H9 (cell line): ENCODE results near the gene SEC62. TPM values are rescaled to one million over a fixed set of nuclear protein-coding genes. Genes with fewer than 3 reads are reported as not detected.

Experiments
- DNase-seq: peaks from one replicate; pipeline ENCODE4 v3.0.0-alpha.2; 2017
- H2AFZ ChIP-seq: one replicate; pipeline ENCODE4 v1.6.1; 2013; ENCODE audit warnings: mild to moderate bottlenecking, low read length, control low read depth, moderate library complexity
- H2AK5ac ChIP-seq: 2 replicates; pipeline ENCODE4 v1.6.1; 2013; ENCODE audit warnings: low read length, control low read depth, mixed read lengths; ENCODE audit not compliant: insufficient read length
- H2BK120ac ChIP-seq: one replicate; pipeline ENCODE4 v1.6.1; 2013; ENCODE audit warnings: low read depth, mild to moderate bottlenecking, low read length, control low read depth, inconsistent platforms; ENCODE audit not compliant: poor library complexity, severe bottlenecking
- H2BK12ac ChIP-seq: 2 replicates; pipeline ENCODE4 v1.6.1; 2013; ENCODE audit warnings: low read length, control low read depth, mixed read lengths, low read depth; ENCODE audit not compliant: insufficient read length
- H2BK15ac ChIP-seq: 2 replicates; pipeline ENCODE4 v1.6.1; 2013; ENCODE audit warnings: low read depth, low read length, control low read depth
- H2BK20ac ChIP-seq: one replicate; pipeline ENCODE4 v1.6.1; 2013; ENCODE audit warnings: low read depth, mild to moderate bottlenecking, low read length, control low read depth, inconsistent platforms; ENCODE audit not compliant: poor library complexity, severe bottlenecking
- H2BK5ac ChIP-seq: 2 replicates; pipeline ENCODE4 v1.6.1; 2013; ENCODE audit warnings: low read length, control low read depth, mixed read lengths; ENCODE audit not compliant: insufficient read length
- H3K14ac ChIP-seq: 2 replicates; pipeline ENCODE4 v1.6.1; 2013; ENCODE audit warnings: low read length, control low read depth; ENCODE audit not compliant: insufficient read depth
- H3K18ac ChIP-seq: 2 replicates; pipeline ENCODE4 v1.6.1; 2013; ENCODE audit warnings: low read depth, mild to moderate bottlenecking, mixed read lengths, low read length, control low read depth; ENCODE audit not compliant: insufficient read length
- H3K23ac ChIP-seq: 2 replicates; pipeline ENCODE4 v1.6.1; 2013; ENCODE audit warnings: low read length, control low read depth, mixed read lengths, low read depth; ENCODE audit not compliant: insufficient read length
- H3K23me2 ChIP-seq: 2 replicates; pipeline ENCODE4 v1.6.1; 2013; ENCODE audit warnings: low read depth, mild to moderate bottlenecking, mixed read lengths, low read length, control low read depth; ENCODE audit not compliant: insufficient read length, poor library complexity, severe bottlenecking
- H3K27ac ChIP-seq: 2 replicates; pipeline ENCODE4 v1.5.1; 2013; ENCODE audit warnings: low read length, control low read depth, mixed read lengths, low read depth; ENCODE audit not compliant: insufficient read length
- H3K27me3 ChIP-seq: 2 replicates; pipeline ENCODE4 v1.6.1; 2013; ENCODE audit warnings: low read length, control low read depth, inconsistent platforms; ENCODE audit not compliant: insufficient read depth
- H3K4ac ChIP-seq: 2 replicates; pipeline ENCODE4 v1.6.1; 2013; ENCODE audit warnings: low read depth, mild to moderate bottlenecking, control low read depth, inconsistent platforms, low read length, moderate library complexity
- H3K4me1 ChIP-seq: 2 replicates; pipeline ENCODE4 v1.6.1; 2013; ENCODE audit warnings: low read length, control low read depth, inconsistent platforms; ENCODE audit not compliant: insufficient read depth
- H3K4me2 ChIP-seq: 2 replicates; pipeline ENCODE4 v1.6.1; 2013; ENCODE audit warnings: low read length, control low read depth, mixed read lengths; ENCODE audit not compliant: insufficient read length, insufficient read depth
- H3K56ac ChIP-seq: 2 replicates; pipeline ENCODE4 v1.6.1; 2013; ENCODE audit warnings: low read depth, mild to moderate bottlenecking, mixed read lengths, low read length, control low read depth; ENCODE audit not compliant: insufficient read length
- H3K79me1 ChIP-seq: 2 replicates; pipeline ENCODE4 v1.6.1; 2013; ENCODE audit warnings: low read depth, mild to moderate bottlenecking, moderate library complexity, low read length, control low read depth, inconsistent platforms; ENCODE audit not compliant: insufficient read depth, poor library complexity, severe bottlenecking
- H3K79me2 ChIP-seq: 2 replicates; pipeline ENCODE4 v1.6.1; 2013; ENCODE audit warnings: low read length, control low read depth, inconsistent platforms; ENCODE audit not compliant: insufficient read depth
- H3K9ac ChIP-seq: 2 replicates; pipeline ENCODE4 v1.6.1; 2013; ENCODE audit warnings: low read length, control low read depth, mixed read lengths; ENCODE audit not compliant: insufficient read length; ENCODE audit errors: extremely low read depth
- H3K9me3 ChIP-seq: one replicate; pipeline ENCODE4 v1.6.1; 2013; ENCODE audit warnings: low read depth, low read length, inconsistent platforms; ENCODE audit not compliant: control insufficient read depth
- H3T11ph ChIP-seq: one replicate; pipeline ENCODE4 v1.6.1; 2013; ENCODE audit warnings: mild to moderate bottlenecking, low read length, control low read depth, inconsistent platforms
- H4K20me1 ChIP-seq: one replicate; pipeline ENCODE4 v1.6.1; 2013; ENCODE audit not compliant: control insufficient read depth, insufficient read length, insufficient read depth
- H4K5ac ChIP-seq: 2 replicates; pipeline ENCODE4 v1.6.1; 2013; ENCODE audit warnings: low read depth, mild to moderate bottlenecking, mixed read lengths, low read length, control low read depth; ENCODE audit not compliant: insufficient read length
- H4K8ac ChIP-seq: replicated peaks from 2 replicates; pipeline ENCODE4 v1.6.1; 2013; ENCODE audit warnings: low read length, control low read depth, mixed read lengths, low read depth; ENCODE audit not compliant: insufficient read length
- H4K91ac ChIP-seq: 2 replicates; pipeline ENCODE4 v1.6.1; 2013; ENCODE audit warnings: low read depth, mild to moderate bottlenecking, moderate library complexity, mixed read lengths, low read length, control low read depth; ENCODE audit not compliant: insufficient read length
- H3K27ac Mint-ChIP-seq, 3 experiments: 2 replicates in 2 of 3; 3 replicates in 1 of 3; pipeline ENCODE4 v1.8.0; 2020 to 2021; ENCODE audit warnings: mixed read lengths in 3 of 3, mild to moderate bottlenecking in 1 of 3, moderate library complexity in 1 of 3
- H3K27me3 Mint-ChIP-seq: 2 replicates; pipeline ENCODE4 v1.8.0; 2021; ENCODE audit warnings: low read depth, mild to moderate bottlenecking, moderate library complexity, mixed read lengths
- H3K36me3 Mint-ChIP-seq, 3 experiments: 2 replicates in 2 of 3; 3 replicates in 1 of 3; pipeline ENCODE4 v1.8.0; 2020 to 2021; ENCODE audit warnings: low read depth in 3 of 3, mixed read lengths in 3 of 3; ENCODE audit not compliant: insufficient read depth in 1 of 3
- H3K4me1 Mint-ChIP-seq, 2 experiments: 2 replicates each; pipeline ENCODE4 v1.8.0; 2020; ENCODE audit warnings: mixed read lengths in 2 of 2
- H3K4me3 Mint-ChIP-seq, 2 experiments: 2 replicates in 1 of 2; 3 replicates in 1 of 2; pipeline ENCODE4 v1.8.0; 2020 to 2021; ENCODE audit warnings: mild to moderate bottlenecking in 2 of 2, mixed read lengths in 2 of 2, moderate library complexity in 1 of 2
- H3K9me3 Mint-ChIP-seq, 2 experiments: 2 replicates in 1 of 2; 3 replicates in 1 of 2; pipeline ENCODE4 v1.8.0; 2020; ENCODE audit warnings: mild to moderate bottlenecking in 2 of 2, mixed read lengths in 2 of 2, moderate library complexity in 1 of 2
- WGBS: extraction: QIAGEN DNeasy Blood & Tissue Kit; methylation state at CpG from one replicate; pipeline ENCODE4 v1.1.7; 2013; ENCODE audit warnings: missing lambda C conversion rate, low lambda C conversion rate, mixed read lengths; ENCODE audit not compliant: insufficient read length; ENCODE audit errors: extremely low coverage; 5-methylcytosine and 5-hydroxymethylcytosine counted together
- total RNA-seq: library from RNA; stranded (reverse); gene quantifications from 2 replicates; pipeline ENCODE4 v1.2.1, GENCODE V29; 2021
- TF ChIP-seq, protein P1 (sequence below): fragments of 200-600 bp; sonication (generic); conservative IDR thresholded peaks from 3 replicates; pipeline ENCODE4 v1.8.0; 2021; ENCODE audit warnings: antibody characterized with exemption, mild to moderate bottlenecking

Gene SEC62
- total RNA-seq, 1 experiment from 2014 or later, result 98.7 TPM

DNA sequence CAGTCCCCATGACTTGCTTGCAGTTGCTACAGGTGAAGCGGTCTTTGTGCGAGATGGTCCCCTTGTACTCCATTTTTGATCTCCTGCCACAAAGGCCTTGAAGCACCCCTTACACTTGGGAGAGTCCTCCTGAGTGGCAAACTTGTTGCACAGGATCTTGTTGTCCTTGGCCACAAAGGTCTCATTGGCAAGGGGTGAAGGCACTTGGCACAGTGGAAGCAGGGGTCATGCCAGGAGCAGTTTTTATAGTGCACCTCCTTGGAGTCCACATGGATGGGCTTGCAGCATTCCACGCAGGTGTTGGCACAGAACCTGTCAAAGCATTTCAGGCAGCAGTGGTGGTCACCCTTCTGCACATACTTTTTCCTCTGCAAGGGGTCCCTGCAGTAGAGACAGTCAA is 20.3 kb upstream of the SEC62 start:
- H3K9me3 Mint-ChIP-seq, result peaks cover 0 to 3% of the 10 kb centered on the region in 2 experiments; a peak in 1 of 5 replicates
- no peaks in the 10 kb centered on the region; a peak in 2 of 7 replicates for H3K36me3 Mint-ChIP-seq
- Histone ChIP-seq H4K8ac (no peak overlapping the region), H2AK5ac (no peak overlapping the region), H3K79me2 (no peaks in the 10 kb centered on the region), H3K14ac (no peak overlapping the region), H3K4me2 (no peak overlapping the region), H3K56ac (no peak overlapping the region), H2BK15ac (no peak overlapping the region), H3K4ac (no peak overlapping the region), H4K91ac (no peak overlapping the region), H3K9ac (no peak overlapping the region), H2AFZ (no peak overlapping the region), H2BK120ac (no peak overlapping the region), H3K23me2 (no peaks in the 10 kb centered on the region), H3K23ac (no peak overlapping the region), H2BK12ac (no peak overlapping the region), H4K20me1 (no peaks in the 10 kb centered on the region), H3K27me3 (no peaks in the 10 kb centered on the region), H2BK20ac (no peak overlapping the region), H4K5ac (no peak overlapping the region), H2BK5ac (no peak overlapping the region), H3K9me3 (no peaks in the 10 kb centered on the region), H3K4me1 (no peaks in the 10 kb centered on the region), H3K79me1 (no peaks in the 10 kb centered on the region), H3K27ac (no peak overlapping the region), H3K18ac (no peak overlapping the region), H3T11ph (no peak overlapping the region)
- DNase-seq, result no peak
- H3K4me1 Mint-ChIP-seq, result peaks cover 0 to 2% of the 10 kb centered on the region in 2 experiments; a peak in 1 of 4 replicates
- TF ChIP-seq, protein P1, sequence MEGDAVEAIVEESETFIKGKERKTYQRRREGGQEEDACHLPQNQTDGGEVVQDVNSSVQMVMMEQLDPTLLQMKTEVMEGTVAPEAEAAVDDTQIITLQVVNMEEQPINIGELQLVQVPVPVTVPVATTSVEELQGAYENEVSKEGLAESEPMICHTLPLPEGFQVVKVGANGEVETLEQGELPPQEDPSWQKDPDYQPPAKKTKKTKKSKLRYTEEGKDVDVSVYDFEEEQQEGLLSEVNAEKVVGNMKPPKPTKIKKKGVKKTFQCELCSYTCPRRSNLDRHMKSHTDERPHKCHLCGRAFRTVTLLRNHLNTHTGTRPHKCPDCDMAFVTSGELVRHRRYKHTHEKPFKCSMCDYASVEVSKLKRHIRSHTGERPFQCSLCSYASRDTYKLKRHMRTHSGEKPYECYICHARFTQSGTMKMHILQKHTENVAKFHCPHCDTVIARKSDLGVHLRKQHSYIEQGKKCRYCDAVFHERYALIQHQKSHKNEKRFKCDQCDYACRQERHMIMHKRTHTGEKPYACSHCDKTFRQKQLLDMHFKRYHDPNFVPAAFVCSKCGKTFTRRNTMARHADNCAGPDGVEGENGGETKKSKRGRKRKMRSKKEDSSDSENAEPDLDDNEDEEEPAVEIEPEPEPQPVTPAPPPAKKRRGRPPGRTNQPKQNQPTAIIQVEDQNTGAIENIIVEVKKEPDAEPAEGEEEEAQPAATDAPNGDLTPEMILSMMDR, result no peak
- no peak overlapping the region for H3K4me3 Mint-ChIP-seq
- H3K27me3 Mint-ChIP-seq, result no peaks in the 10 kb centered on the region; the same call in 1 of the 2 replicates
- no CpG with 5 or more reads among the region's 3 CpGs for WGBS
- no peak overlapping the region for H3K27ac Mint-ChIP-seq
